B cell (primary cell): ENCODE measurements around the gene PHACTR1. TPM values are rescaled to one million over a fixed set of nuclear protein-coding genes. Genes with fewer than 3 reads are reported as not detected.

Source experiments
- ATAC-seq: fragments of 200-7000 bp; cut with Tn5 transposase; one replicate; pipeline ENCODE4 v1.10.0; 2021; ENCODE audit warnings: low read depth, mild to moderate bottlenecking, moderate number of reproducible peaks, moderate library complexity
- CTCF ChIA-PET: fragments of 350-600 bp; sonication (Branson Sonifier 250); formaldehyde crosslinking; loops from one replicate; lab custom pipeline; 2021; ENCODE audit warnings: antibody characterized with exemption, inconsistent platforms; lab: Charles Lee
- POLR2A ChIA-PET: fragments of 350-600 bp; sonication (Branson Sonifier 250); formaldehyde crosslinking; loops from one replicate; lab custom pipeline; 2021; ENCODE audit warnings: antibody characterized with exemption; lab: Charles Lee
- DNase-seq: peaks from one replicate; pipeline ENCODE4 v3.0.0; 2013
- H2AFZ ChIP-seq: 2 replicates; pipeline ENCODE4 v1.6.1; 2012; ENCODE audit warnings: mild to moderate bottlenecking, low read depth, low read length; ENCODE audit not compliant: insufficient read depth, poor library complexity, severe bottlenecking
- H3K27ac ChIP-seq, 2 donors: 1 replicate in 1 of 2; 2 replicates in 1 of 2; pipeline ENCODE4 v1.5.1; 2012 to 2013; ENCODE audit warnings: low read length in 2 of 2, mild to moderate bottlenecking in 2 of 2, moderate library complexity in 1 of 2
- H3K27me3 ChIP-seq, 4 experiments: fragments of 200-600 bp in 1 of 4; sonication (generic) in 1 of 4; replicated peaks in 1 of 4; 1 replicate in 2 of 4; 2 replicates in 2 of 4; pipeline versions ENCODE4 v1.6.1 to v1.7.0; 2013 to 2016; ENCODE audit warnings: low read length in 3 of 4, mild to moderate bottlenecking in 2 of 4, mixed read lengths in 1 of 4, moderate library complexity in 1 of 4; ENCODE audit not compliant: insufficient read depth in 4 of 4, control insufficient read depth in 3 of 4; ENCODE audit errors: control extremely low read depth in 1 of 4
- H3K36me3 ChIP-seq, 2 experiments: replicated peaks in 1 of 2; 1 replicate in 1 of 2; 2 replicates in 1 of 2; pipeline versions ENCODE4 v1.6.1 to v1.7.1; 2013; ENCODE audit warnings: low read length in 1 of 2; ENCODE audit not compliant: insufficient read depth in 2 of 2, control insufficient read depth in 1 of 2; ENCODE audit errors: control extremely low read depth in 1 of 2, extremely low read depth in 1 of 2
- H3K4me1 ChIP-seq, 2 donors: fragments of 200-600 bp in 1 of 2; sonication (generic) in 1 of 2; 1 replicate in 1 of 2; 2 replicates in 1 of 2; pipeline versions ENCODE4 v1.5.1 to v1.6.1; 2013 to 2017; ENCODE audit warnings: low read length in 2 of 2; ENCODE audit not compliant: control insufficient read depth in 2 of 2, insufficient read depth in 2 of 2
- H3K4me2 ChIP-seq: replicated peaks from 2 replicates; pipeline ENCODE3; 2012; ENCODE audit warnings: mild to moderate bottlenecking, low read depth, low read length; ENCODE audit not compliant: poor library complexity, severe bottlenecking
- H3K4me3 ChIP-seq, 5 experiments: fragments of 200-600 bp in 1 of 5; sonication (generic) in 1 of 5; 1 replicate in 3 of 5; 2 replicates in 2 of 5; pipeline versions ENCODE4 v1.5.1 to v1.7.0; 2011 to 2016; ENCODE audit warnings: low read length in 4 of 5, mild to moderate bottlenecking in 4 of 5, low read depth in 2 of 5, control low read depth in 1 of 5, moderate library complexity in 1 of 5; ENCODE audit not compliant: insufficient read depth in 1 of 5; ENCODE audit errors: control extremely low read depth in 1 of 5, extremely low read depth in 1 of 5
- H3K79me2 ChIP-seq: fragments of 200-600 bp; sonication (generic); one replicate; pipeline ENCODE4 v1.6.0; 2016; ENCODE audit warnings: low read length; ENCODE audit not compliant: control insufficient read depth, insufficient read depth
- H3K9ac ChIP-seq: fragments of 200-600 bp; sonication (generic); 2 replicates; pipeline ENCODE4 v1.6.1; 2017; ENCODE audit warnings: mild to moderate bottlenecking, low read length, moderate library complexity
- H3K9me3 ChIP-seq, 3 donors: one replicate each; pipeline versions ENCODE4 v1.6.1 to v1.7.1; 2013; ENCODE audit warnings: low read length in 2 of 3; ENCODE audit not compliant: control insufficient read depth in 2 of 3, insufficient read depth in 1 of 3; ENCODE audit errors: control extremely low read depth in 1 of 3
- H4K20me1 ChIP-seq: 2 replicates; pipeline ENCODE4 v1.6.0; 2012; ENCODE audit warnings: mild to moderate bottlenecking, low read length; ENCODE audit not compliant: insufficient read depth, control insufficient read depth, poor library complexity, severe bottlenecking
- H3K27ac Mint-ChIP-seq: one replicate; pipeline ENCODE4 v1.8.0; 2021; ENCODE audit warnings: mixed read lengths
- H3K27me3 Mint-ChIP-seq: one replicate; pipeline ENCODE4 v1.8.0; 2021; ENCODE audit warnings: mixed read lengths
- H3K4me1 Mint-ChIP-seq: one replicate; pipeline ENCODE4 v1.8.0; 2021; ENCODE audit warnings: mixed read lengths
- H3K4me3 Mint-ChIP-seq: one replicate; pipeline ENCODE4 v1.8.0; 2021; ENCODE audit warnings: mixed read lengths
- H3K9me3 Mint-ChIP-seq: one replicate; pipeline ENCODE4 v1.8.0; 2022; ENCODE audit warnings: mixed read lengths; ENCODE audit not compliant: insufficient read depth
- CTCF ChIP-seq: fragments of 200-600 bp; IDR thresholded peaks from one replicate; pipeline ENCODE4 v1.8.0; 2022; ENCODE audit warnings: antibody characterized with exemption, mild to moderate bottlenecking
- EZH2 ChIP-seq: IDR thresholded peaks from 2 replicates; pipeline ENCODE4 v1.6.1; 2012; ENCODE audit warnings: borderline replicate concordance, low read depth, mild to moderate bottlenecking, moderate library complexity, low read length; ENCODE audit not compliant: insufficient read depth, poor library complexity, severe bottlenecking
- WGBS: methylation state at CpG from one replicate; pipeline ENCODE4 v1.1.5; 2013; ENCODE audit warnings: missing lambda C conversion rate; ENCODE audit not compliant: insufficient coverage; 5-methylcytosine and 5-hydroxymethylcytosine counted together
- intact Hi-C: fragments of 100-400 bp; cut with micrococcal nuclease; formaldehyde crosslinking; loops from one replicate; pipeline ENCODE4 v1.10.0; 2022
- polyA plus RNA-seq: library from polyadenylated mRNA; depleted of rRNA; stranded (reverse); fragments of >200 nt; gene quantifications from 2 replicates; pipeline ENCODE4 v1.2.3, GENCODE V29; 2012
- total RNA-seq, 2 donors: library from RNA; stranded (reverse); fragments of 120-200 nt in 1 of 2; gene quantifications; 1 replicate in 1 of 2; 2 replicates in 1 of 2; pipeline versions ENCODE4 v1.2.3 to v1.2.4, GENCODE V29; 2013 to 2022

Gene PHACTR1
- total and polyA plus RNA-seq, 2 donors (not counting 1 experiment from before 2014, with no cell fraction given), result 30.2 to 129 TPM

- intact Hi-C loops, result no loop called here
- Histone ChIP-seq H3K4me3 (no peak overlapping the region), H3K9ac (no peak overlapping the region), H3K4me1 (no peaks in the 10 kb centered on the region), H2AFZ (no peak overlapping the region), H3K27me3 (no peaks in the 10 kb centered on the region), H3K27ac (no peak overlapping the region), H3K9me3 (no peaks in the 10 kb centered on the region), H3K79me2 (no peaks in the 10 kb centered on the region), H3K4me2 (no peak overlapping the region), H3K36me3 (no peaks in the 10 kb centered on the region), H4K20me1 (no peaks in the 10 kb centered on the region)
- Mint-ChIP-seq H3K27me3 (peaks cover 9% of the 10 kb centered on the region), H3K9me3 (no peaks in the 10 kb centered on the region), H3K4me1 (peaks cover 2% of the 10 kb centered on the region), H3K4me3 (no peak overlapping the region), H3K27ac (no peak overlapping the region)
- CTCF ChIA-PET, result no interaction called here
- POLR2A ChIA-PET, result no interaction called here
- DNase-seq (no peak), ATAC-seq (no peak)
- TF ChIP-seq EZH2 (no peak), CTCF (no peak)
- WGBS, result no CpG with 5 or more reads among the region's 4 CpGs
These were observed 221.4 kb downstream of the PHACTR1 start for GRCh38 chr6:12937971-12938370.

- H3K9ac ChIP-seq, result no peak overlapping the region
- H3K9me3 Mint-ChIP-seq, result no peaks in the 10 kb centered on the region
- H3K4me2 ChIP-seq, result no peak overlapping the region
- H3K27me3 ChIP-seq, result no peaks in the 10 kb centered on the region
- H3K4me1 Mint-ChIP-seq, result peaks cover 2% of the 10 kb centered on the region
- ATAC-seq, result no peak
- H3K27me3 Mint-ChIP-seq, result peaks cover 9% of the 10 kb centered on the region
- no CpG with 5 or more reads among the region's 3 CpGs for WGBS
- TF ChIP-seq EZH2 (no peak), CTCF (no peak)
- no peak overlapping the region for H3K4me3 Mint-ChIP-seq
- no peak overlapping the region for H3K4me3 ChIP-seq
- H2AFZ ChIP-seq, result no peak overlapping the region
- ChIA-PET CTCF (no interaction called here), POLR2A (no interaction called here)
- H3K27ac ChIP-seq, result no peak overlapping the region
- intact Hi-C loops, result no loop called here
- no peak for DNase-seq
- no peaks in the 10 kb centered on the region for H3K36me3 ChIP-seq
- no peaks in the 10 kb centered on the region for H4K20me1 ChIP-seq
- H3K4me1 ChIP-seq, result no peaks in the 10 kb centered on the region
- H3K9me3 ChIP-seq, result no peaks in the 10 kb centered on the region
- no peak overlapping the region for H3K27ac Mint-ChIP-seq
- H3K79me2 ChIP-seq, result no peaks in the 10 kb centered on the region
These were observed 222.7 kb downstream of the PHACTR1 start for GRCh38 chr6:12939314-12939713.
